Breast epithelium (tissue), 4 donors: ENCODE data around the gene PCSK2. TPM values are rescaled to one million over a fixed set of nuclear protein-coding genes. Genes with fewer than 3 reads are reported as not detected.

Source experiments
- DNase-seq, 2 donors: peaks; one replicate each; pipeline ENCODE4 v3.0.0-alpha.2; 2019; ENCODE audit warnings: low spot score in 2 of 2
- H3K27ac ChIP-seq, 2 donors: fragments of 200-600 bp; sonication (generic) in 1 of 2; one replicate each; pipeline ENCODE4 v1.5.1; 2016 to 2019; ENCODE audit warnings: mild to moderate bottlenecking in 1 of 2
- H3K27me3 ChIP-seq, 2 donors: fragments of 200-600 bp; sonication (generic) in 1 of 2; one replicate each; pipeline versions ENCODE4 v1.5.1 to v1.6.0; 2017 to 2019; ENCODE audit warnings: control low read depth in 1 of 2, mild to moderate bottlenecking in 1 of 2
- H3K36me3 ChIP-seq: fragments of 200-600 bp; one replicate; pipeline ENCODE4 v1.5.1; 2019
- H3K4me1 ChIP-seq, 2 donors: fragments of 200-600 bp; sonication (generic); one replicate each; pipeline ENCODE4 v1.5.1; 2016 to 2019; ENCODE audit warnings: control low read depth in 1 of 2
- H3K4me3 ChIP-seq, 3 donors: fragments of 200-600 bp; sonication (generic); 1 replicate in 2 of 3; 2 replicates in 1 of 3; pipeline ENCODE4 v1.5.1; 2016 to 2019; ENCODE audit warnings: mild to moderate bottlenecking in 3 of 3, moderate library complexity in 2 of 3
- H3K9me3 ChIP-seq, 2 donors: fragments of 200-600 bp; sonication (generic) in 1 of 2; one replicate each; pipeline ENCODE4 v1.5.1; 2016 to 2019; ENCODE audit warnings: control low read depth in 1 of 2
- POLR2A ChIP-seq: fragments of 450-650 bp; IDR thresholded peaks from one replicate; pipeline ENCODE4 v1.6.1; 2016; ENCODE audit warnings: antibody characterized with exemption, mild to moderate bottlenecking, moderate library complexity
- POLR2AphosphoS5 ChIP-seq, 3 donors: sonication (generic); formaldehyde crosslinking; IDR thresholded peaks; one replicate each; pipeline ENCODE4 v1.6.1; 2017; ENCODE audit warnings: antibody characterized with exemption in 3 of 3
- intact Hi-C: fragments of 100-400 bp; cut with DNase I; formaldehyde crosslinking; loops from one replicate; pipeline ENCODE4 v1.15.1; 2023; ENCODE audit warnings: low total_unique reads
- total RNA-seq, 3 donors: library from RNA; depleted of rRNA; stranded (reverse); fragments of >200 nt; gene quantifications; one replicate each; pipeline ENCODE4 v1.1.0, GENCODE V29; 2016
- TF ChIP-seq, protein P1 (sequence below), 3 donors: fragments of 450-650 bp; IDR thresholded peaks; one replicate each; pipeline ENCODE4 v1.5.1; 2016 to 2017; ENCODE audit warnings: antibody characterized with exemption in 3 of 3, mild to moderate bottlenecking in 3 of 3, moderate library complexity in 3 of 3

Gene PCSK2
- total RNA-seq, 3 donors from 2014 or later, result 0.16 TPM; not detected in 2

DNA sequence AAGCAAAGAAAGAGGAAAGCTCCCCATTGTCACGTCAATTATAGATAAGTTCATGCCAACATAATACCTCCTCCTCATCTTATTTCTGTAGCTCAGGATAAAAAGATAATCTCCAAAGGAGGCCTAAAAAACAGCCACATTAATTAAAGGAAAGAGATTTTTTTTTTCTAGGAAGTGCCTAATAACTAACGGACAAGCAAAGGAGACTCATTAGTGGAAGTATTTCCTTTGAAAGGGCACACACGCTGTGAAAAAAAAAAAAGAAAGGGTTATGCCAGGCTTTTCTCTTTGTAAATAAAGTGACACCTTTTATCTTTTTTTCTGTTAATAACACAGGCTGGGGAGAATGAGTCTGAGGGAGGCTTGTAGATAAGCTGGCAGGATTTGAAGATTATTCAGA lies 55.7 kb downstream of the PCSK2 start:
- no peaks in the 10 kb centered on the region for H3K4me1 ChIP-seq
- no peaks in the 10 kb centered on the region for H3K27me3 ChIP-seq
- TF ChIP-seq POLR2A (no peak), POLR2AphosphoS5 (IDR thresholded peaks at IDR 0.05) (no peak)
- TF ChIP-seq, protein P1, sequence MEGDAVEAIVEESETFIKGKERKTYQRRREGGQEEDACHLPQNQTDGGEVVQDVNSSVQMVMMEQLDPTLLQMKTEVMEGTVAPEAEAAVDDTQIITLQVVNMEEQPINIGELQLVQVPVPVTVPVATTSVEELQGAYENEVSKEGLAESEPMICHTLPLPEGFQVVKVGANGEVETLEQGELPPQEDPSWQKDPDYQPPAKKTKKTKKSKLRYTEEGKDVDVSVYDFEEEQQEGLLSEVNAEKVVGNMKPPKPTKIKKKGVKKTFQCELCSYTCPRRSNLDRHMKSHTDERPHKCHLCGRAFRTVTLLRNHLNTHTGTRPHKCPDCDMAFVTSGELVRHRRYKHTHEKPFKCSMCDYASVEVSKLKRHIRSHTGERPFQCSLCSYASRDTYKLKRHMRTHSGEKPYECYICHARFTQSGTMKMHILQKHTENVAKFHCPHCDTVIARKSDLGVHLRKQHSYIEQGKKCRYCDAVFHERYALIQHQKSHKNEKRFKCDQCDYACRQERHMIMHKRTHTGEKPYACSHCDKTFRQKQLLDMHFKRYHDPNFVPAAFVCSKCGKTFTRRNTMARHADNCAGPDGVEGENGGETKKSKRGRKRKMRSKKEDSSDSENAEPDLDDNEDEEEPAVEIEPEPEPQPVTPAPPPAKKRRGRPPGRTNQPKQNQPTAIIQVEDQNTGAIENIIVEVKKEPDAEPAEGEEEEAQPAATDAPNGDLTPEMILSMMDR (IDR thresholded peaks at IDR 0.05), result no peak
- H3K27ac ChIP-seq, result no peak overlapping the region
- DNase-seq, result no peak
- no peaks in the 10 kb centered on the region for H3K36me3 ChIP-seq
- H3K4me3 ChIP-seq, result no peak overlapping the region
- H3K9me3 ChIP-seq, result no peaks in the 10 kb centered on the region
- intact Hi-C loops, result no loop called here

DNA sequence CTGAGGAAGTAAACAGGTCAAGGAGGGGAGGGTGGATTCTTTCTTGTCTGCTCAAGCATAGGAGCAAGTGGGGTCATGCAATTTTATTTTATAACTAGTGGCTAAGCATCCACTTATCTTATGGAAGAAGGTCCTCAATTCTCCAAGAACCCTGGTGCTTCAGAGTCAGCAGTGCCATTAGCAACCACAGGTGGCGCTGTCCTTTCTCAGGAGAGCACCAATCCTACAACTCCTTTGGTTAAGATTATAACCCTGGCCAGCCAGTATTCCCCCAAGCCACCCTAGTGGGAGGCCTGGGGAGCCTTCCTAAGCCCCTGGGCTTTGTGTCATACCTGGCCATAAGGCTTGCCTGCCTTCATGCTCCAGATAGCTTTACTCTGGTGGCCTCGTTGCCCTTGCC lies 60.7 kb downstream of the PCSK2 start:
- TF ChIP-seq, protein P1 (IDR thresholded peaks at IDR 0.05), result no peak
- TF ChIP-seq POLR2AphosphoS5 (IDR thresholded peaks at IDR 0.05) (no peak), POLR2A (no peak)
- Histone ChIP-seq H3K9me3 (no peaks in the 10 kb centered on the region), H3K36me3 (no peaks in the 10 kb centered on the region), H3K4me1 (no peaks in the 10 kb centered on the region), H3K4me3 (no peak overlapping the region), H3K27ac (no peak overlapping the region), H3K27me3 (no peaks in the 10 kb centered on the region)
- intact Hi-C loops, result no loop called here
- no peak for DNase-seq

GRCh38 chr20:17287998-17288397 lies 61.2 kb downstream of the PCSK2 start:
- Histone ChIP-seq H3K9me3 (no peaks in the 10 kb centered on the region), H3K36me3 (no peaks in the 10 kb centered on the region), H3K27ac (no peak overlapping the region), H3K4me1 (no peaks in the 10 kb centered on the region), H3K27me3 (no peaks in the 10 kb centered on the region), H3K4me3 (no peak overlapping the region)
- TF ChIP-seq POLR2AphosphoS5 (IDR thresholded peaks at IDR 0.05) (no peak), POLR2A (no peak)
- TF ChIP-seq, protein P1 (IDR thresholded peaks at IDR 0.05), result no peak
- no peak for DNase-seq
- intact Hi-C loops, result no loop called here

- no peak for DNase-seq
Measured at GRCh38 chr20:17295151-17295726, 68.4 kb downstream of the PCSK2 start.

GRCh38 chr20:17295991-17296390 lies 69.2 kb downstream of the PCSK2 start:
- no peaks in the 10 kb centered on the region for H3K36me3 ChIP-seq
- H3K27ac ChIP-seq, result no peak overlapping the region
- no peak overlapping the region for H3K4me3 ChIP-seq
- TF ChIP-seq, protein P1 (IDR thresholded peaks at IDR 0.05), result no peak
- TF ChIP-seq POLR2A, result no peak
- no peak for TF ChIP-seq POLR2AphosphoS5 (IDR thresholded peaks at IDR 0.05)
- intact Hi-C loops, result no loop called here
- no peaks in the 10 kb centered on the region for H3K27me3 ChIP-seq
- H3K9me3 ChIP-seq, result no peaks in the 10 kb centered on the region
- no peaks in the 10 kb centered on the region for H3K4me1 ChIP-seq
- no peak for DNase-seq

More at GRCh38 chr20:17295151-17295726, 68.4 kb downstream of the PCSK2 start:
- Histone ChIP-seq H3K4me3 (no peak overlapping the region), H3K27me3 (no peaks in the 10 kb centered on the region), H3K27ac (no peak overlapping the region), H3K4me1 (no peaks in the 10 kb centered on the region), H3K36me3 (no peaks in the 10 kb centered on the region), H3K9me3 (no peaks in the 10 kb centered on the region)
- TF ChIP-seq POLR2AphosphoS5 (IDR thresholded peaks at IDR 0.05) (no peak), POLR2A (no peak)
- TF ChIP-seq, protein P1 (IDR thresholded peaks at IDR 0.05), result no peak
- intact Hi-C loops, result no loop called here
